ENCODE results near the gene MGAT4A. TPM values are rescaled to one million over a fixed set of nuclear protein-coding genes. Genes with fewer than 3 reads are reported as not detected.

The MGAT4A gene
- total and polyA plus RNA-seq, 2 experiments from 2014 or later: 4.1 to 5.8 TPM

DNA sequence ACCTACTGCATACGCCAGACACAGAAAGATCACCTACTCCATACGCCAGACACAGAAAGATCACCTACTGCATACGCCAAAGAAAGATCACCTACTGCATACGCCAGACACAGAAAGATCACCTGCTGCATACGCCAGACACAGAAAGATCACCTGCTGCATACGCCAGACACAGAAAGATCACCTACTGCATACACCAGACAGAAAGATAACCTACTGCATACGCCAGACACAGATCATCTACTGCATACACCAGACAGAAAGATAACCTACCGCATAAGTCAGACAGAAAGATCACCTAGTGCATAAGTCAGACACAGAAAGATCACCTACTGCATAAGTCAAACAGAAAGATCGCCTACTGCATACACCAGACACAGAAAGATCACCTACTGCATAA is 148.4 kb downstream of the MGAT4A start:
- no peaks in the 10 kb centered on the region for H3K9me3 ChIP-seq (ENCODE audit: low read depth)
- no peak overlapping the region for H3K4me3 ChIP-seq
- H3K4me1 ChIP-seq (ENCODE audit: low read depth): no peaks in the 10 kb centered on the region
- TF ChIP-seq CTCF (IDR thresholded peaks at IDR 0.05; ENCODE audit: low read depth, low read length): no peak
- H3K36me3 ChIP-seq: peaks cover 6% of the 10 kb centered on the region
- H3K27ac ChIP-seq: no peak overlapping the region
- H3K27me3 ChIP-seq: no peaks in the 10 kb centered on the region
- DNase-seq (ENCODE audit: low read depth in 1 of 2, low spot score in 1 of 2): no peak

GRCh38 chr2:98580656-98581284 is 150.2 kb downstream of the MGAT4A start:
- peaks cover 6% of the 10 kb centered on the region for H3K36me3 ChIP-seq
- no peak overlapping the region for H3K4me3 ChIP-seq
- no peaks in the 10 kb centered on the region for H3K9me3 ChIP-seq (ENCODE audit: low read depth)
- DNase-seq (ENCODE audit: low read depth in 1 of 2, low spot score in 1 of 2): no peak
- no peaks in the 10 kb centered on the region for H3K27me3 ChIP-seq
- TF ChIP-seq CTCF (IDR thresholded peaks at IDR 0.05; ENCODE audit: low read depth, low read length): no peak
- H3K27ac ChIP-seq: no peak overlapping the region
- no peaks in the 10 kb centered on the region for H3K4me1 ChIP-seq (ENCODE audit: low read depth)

GRCh38 chr2:98579926-98580325 is 151.0 kb downstream of the MGAT4A start:
- H3K27me3 ChIP-seq: no peaks in the 10 kb centered on the region
- H3K4me3 ChIP-seq: no peak overlapping the region
- no peak for TF ChIP-seq CTCF (IDR thresholded peaks at IDR 0.05; ENCODE audit: low read depth, low read length)
- H3K27ac ChIP-seq: no peak overlapping the region
- H3K9me3 ChIP-seq (ENCODE audit: low read depth): no peaks in the 10 kb centered on the region
- no peak for DNase-seq (ENCODE audit: low read depth in 1 of 2, low spot score in 1 of 2)
- H3K36me3 ChIP-seq: peaks cover 6% of the 10 kb centered on the region
- no peaks in the 10 kb centered on the region for H3K4me1 ChIP-seq (ENCODE audit: low read depth)

- H3K27me3 ChIP-seq: no peaks in the 10 kb centered on the region
- H3K9me3 ChIP-seq (ENCODE audit: low read depth): no peaks in the 10 kb centered on the region
- DNase-seq (ENCODE audit: low read depth in 1 of 2, low spot score in 1 of 2): no peak
- peaks cover 6% of the 10 kb centered on the region for H3K36me3 ChIP-seq
- no peaks in the 10 kb centered on the region for H3K4me1 ChIP-seq (ENCODE audit: low read depth)
- no peak overlapping the region for H3K4me3 ChIP-seq
- TF ChIP-seq CTCF (IDR thresholded peaks at IDR 0.05; ENCODE audit: low read depth, low read length): no peak
- H3K27ac ChIP-seq: no peak overlapping the region
These were observed 152.7 kb downstream of the MGAT4A start for GRCh38 chr2:98578231-98578630.

GRCh38 chr2:98577313-98577712 is 153.6 kb downstream of the MGAT4A start:
- H3K36me3 ChIP-seq: no peaks in the 10 kb centered on the region
- no peaks in the 10 kb centered on the region for H3K27me3 ChIP-seq
- H3K27ac ChIP-seq: no peak overlapping the region
- H3K9me3 ChIP-seq (ENCODE audit: low read depth): no peaks in the 10 kb centered on the region
- H3K4me1 ChIP-seq (ENCODE audit: low read depth): no peaks in the 10 kb centered on the region
- H3K4me3 ChIP-seq: no peak overlapping the region
- TF ChIP-seq CTCF (IDR thresholded peaks at IDR 0.05; ENCODE audit: low read depth, low read length): peak; percentile 11
- DNase-seq (ENCODE audit: low read depth in 1 of 2, low spot score in 1 of 2): peak in 1 of 2 donors; percentile 22
